ENCODE measurements around the gene ACSM3.
"Not testable (repeated sequence)": the region's sequence is repeated elsewhere in the genome, so short reads cannot be mapped to it uniquely, and the experiment has no call there.

The ACSM3 gene

GRCh38 chr16:20755799-20756198, 8.0 kb upstream of the ACSM3 start:
- H3K14ac ChIP-seq (ENCODE audit: low read length); H3K36me3 ChIP-seq (ENCODE audit: control insufficient read depth in 1 of 2, insufficient read depth in 2 of 2, low read length in 2 of 2); H3K18ac ChIP-seq (ENCODE audit: low read length); H2BK120ac ChIP-seq (ENCODE audit: insufficient read depth, low read length, poor library complexity); H2BK5ac ChIP-seq (ENCODE audit: low read depth, low read length, poor library complexity); H4K8ac ChIP-seq (ENCODE audit: low read depth, low read length); H2AK5ac ChIP-seq (ENCODE audit: low read length); H3K79me1 ChIP-seq (ENCODE audit: low read length); H3K9me3 ChIP-seq (ENCODE audit: insufficient read depth, low read depth, low read length); H3K4me1 ChIP-seq (ENCODE audit: control insufficient read depth in 1 of 2, insufficient read depth in 2 of 2, low read length in 2 of 2); H3K4me3 ChIP-seq (ENCODE audit: low read depth, low read length); H3K23ac ChIP-seq (ENCODE audit: low read length); H3K4me2 ChIP-seq (ENCODE audit: low read length); H3K79me2 ChIP-seq (ENCODE audit: control insufficient read depth, insufficient read depth, low read length, poor library complexity); H2AFZ ChIP-seq (ENCODE audit: insufficient read depth, low read length, poor library complexity); H4K91ac ChIP-seq (ENCODE audit: low read depth, low read length); DNase-seq; H2BK12ac ChIP-seq (ENCODE audit: low read length); H3K4ac ChIP-seq (ENCODE audit: low read depth, low read length); H3K27me3 ChIP-seq (ENCODE audit: insufficient read depth, low read length); H4K12ac ChIP-seq (ENCODE audit: low read depth, low read length); H3K27ac ChIP-seq (ENCODE audit: low read depth, low read length); H3K9ac ChIP-seq (ENCODE audit: low read length): not testable (repeated sequence)
- no CpG with 5 or more reads among the region's 5 CpGs for WGBS (ENCODE audit: extremely low coverage, insufficient coverage, insufficient read length)

- no peak overlapping the region for H3K4me3 ChIP-seq (ENCODE audit: low read depth, low read length)
- H2BK120ac ChIP-seq (ENCODE audit: insufficient read depth, low read length, poor library complexity) = no peak overlapping the region
- no peak overlapping the region for H4K91ac ChIP-seq (ENCODE audit: low read depth, low read length)
- no peak for DNase-seq
- H2BK12ac ChIP-seq (ENCODE audit: low read length) = no peak overlapping the region
- no peak overlapping the region for H3K4ac ChIP-seq (ENCODE audit: low read depth, low read length)
- H3K79me1 ChIP-seq (ENCODE audit: low read length) = no peaks in the 10 kb centered on the region
- H3K27ac ChIP-seq (ENCODE audit: low read depth, low read length) = no peak overlapping the region
- H2AK5ac ChIP-seq (ENCODE audit: low read length) = no peak overlapping the region
- H3K4me2 ChIP-seq (ENCODE audit: low read length) = no peak overlapping the region
- no peaks in the 10 kb centered on the region for H3K9me3 ChIP-seq (ENCODE audit: insufficient read depth, low read depth, low read length)
- H3K14ac ChIP-seq (ENCODE audit: low read length) = no peak overlapping the region
- WGBS (ENCODE audit: extremely low coverage, insufficient coverage, insufficient read length) = no CpG with 5 or more reads among the region's 2 CpGs
- H4K8ac ChIP-seq (ENCODE audit: low read depth, low read length) = no peak overlapping the region
- no peak overlapping the region for H4K12ac ChIP-seq (ENCODE audit: low read depth, low read length)
- H3K23ac ChIP-seq (ENCODE audit: low read length) = no peak overlapping the region
- H3K9ac ChIP-seq (ENCODE audit: low read length) = no peak overlapping the region
- no peak overlapping the region for H3K18ac ChIP-seq (ENCODE audit: low read length)
- no peaks in the 10 kb centered on the region for H3K79me2 ChIP-seq (ENCODE audit: control insufficient read depth, insufficient read depth, low read length, poor library complexity)
- H3K27me3 ChIP-seq (ENCODE audit: insufficient read depth, low read length) = no peaks in the 10 kb centered on the region
- H3K36me3 ChIP-seq (ENCODE audit: control insufficient read depth in 1 of 2, insufficient read depth in 2 of 2, low read length in 2 of 2) = no peaks in the 10 kb centered on the region
- H2BK5ac ChIP-seq (ENCODE audit: low read depth, low read length, poor library complexity) = no peak overlapping the region
- peaks cover 0 to 3% of the 10 kb centered on the region in 2 experiments for H3K4me1 ChIP-seq (ENCODE audit: control insufficient read depth in 1 of 2, insufficient read depth in 2 of 2, low read length in 2 of 2)
- no peak overlapping the region for H2AFZ ChIP-seq (ENCODE audit: insufficient read depth, low read length, poor library complexity)
Observed at GRCh38 chr16:20760346-20760745, 3.5 kb upstream of the ACSM3 start.

- H3K27me3 ChIP-seq (ENCODE audit: insufficient read depth, low read length) = no peaks in the 10 kb centered on the region
- DNase-seq = no peak
- no peaks in the 10 kb centered on the region for H3K36me3 ChIP-seq (ENCODE audit: control insufficient read depth in 1 of 2, insufficient read depth in 2 of 2, low read length in 2 of 2)
- H4K8ac ChIP-seq (ENCODE audit: low read depth, low read length) = no peak overlapping the region
- H3K4me2 ChIP-seq (ENCODE audit: low read length) = no peak overlapping the region
- H3K79me1 ChIP-seq (ENCODE audit: low read length) = no peaks in the 10 kb centered on the region
- H3K9me3 ChIP-seq (ENCODE audit: insufficient read depth, low read depth, low read length) = no peaks in the 10 kb centered on the region
- no peak overlapping the region for H2AFZ ChIP-seq (ENCODE audit: insufficient read depth, low read length, poor library complexity)
- no peak overlapping the region for H2BK120ac ChIP-seq (ENCODE audit: insufficient read depth, low read length, poor library complexity)
- H2BK5ac ChIP-seq (ENCODE audit: low read depth, low read length, poor library complexity) = no peak overlapping the region
- H3K4me1 ChIP-seq (ENCODE audit: control insufficient read depth in 1 of 2, insufficient read depth in 2 of 2, low read length in 2 of 2) = peaks cover 0 to 3% of the 10 kb centered on the region in 2 experiments
- H3K14ac ChIP-seq (ENCODE audit: low read length) = no peak overlapping the region
- H3K27ac ChIP-seq (ENCODE audit: low read depth, low read length) = no peak overlapping the region
- H3K79me2 ChIP-seq (ENCODE audit: control insufficient read depth, insufficient read depth, low read length, poor library complexity) = no peaks in the 10 kb centered on the region
- no peak overlapping the region for H3K4me3 ChIP-seq (ENCODE audit: low read depth, low read length)
- no peak overlapping the region for H3K23ac ChIP-seq (ENCODE audit: low read length)
- H2BK12ac ChIP-seq (ENCODE audit: low read length) = no peak overlapping the region
- H3K18ac ChIP-seq (ENCODE audit: low read length) = no peak overlapping the region
- no CpG with 5 or more reads among the region's 1 CpG for WGBS (ENCODE audit: extremely low coverage, insufficient coverage, insufficient read length)
- H3K9ac ChIP-seq (ENCODE audit: low read length) = no peak overlapping the region
- no peak overlapping the region for H4K12ac ChIP-seq (ENCODE audit: low read depth, low read length)
- H4K91ac ChIP-seq (ENCODE audit: low read depth, low read length) = no peak overlapping the region
- no peak overlapping the region for H2AK5ac ChIP-seq (ENCODE audit: low read length)
- H3K4ac ChIP-seq (ENCODE audit: low read depth, low read length) = no peak overlapping the region
Observed at GRCh38 chr16:20761175-20761574, 2.6 kb upstream of the ACSM3 start.

DNA sequence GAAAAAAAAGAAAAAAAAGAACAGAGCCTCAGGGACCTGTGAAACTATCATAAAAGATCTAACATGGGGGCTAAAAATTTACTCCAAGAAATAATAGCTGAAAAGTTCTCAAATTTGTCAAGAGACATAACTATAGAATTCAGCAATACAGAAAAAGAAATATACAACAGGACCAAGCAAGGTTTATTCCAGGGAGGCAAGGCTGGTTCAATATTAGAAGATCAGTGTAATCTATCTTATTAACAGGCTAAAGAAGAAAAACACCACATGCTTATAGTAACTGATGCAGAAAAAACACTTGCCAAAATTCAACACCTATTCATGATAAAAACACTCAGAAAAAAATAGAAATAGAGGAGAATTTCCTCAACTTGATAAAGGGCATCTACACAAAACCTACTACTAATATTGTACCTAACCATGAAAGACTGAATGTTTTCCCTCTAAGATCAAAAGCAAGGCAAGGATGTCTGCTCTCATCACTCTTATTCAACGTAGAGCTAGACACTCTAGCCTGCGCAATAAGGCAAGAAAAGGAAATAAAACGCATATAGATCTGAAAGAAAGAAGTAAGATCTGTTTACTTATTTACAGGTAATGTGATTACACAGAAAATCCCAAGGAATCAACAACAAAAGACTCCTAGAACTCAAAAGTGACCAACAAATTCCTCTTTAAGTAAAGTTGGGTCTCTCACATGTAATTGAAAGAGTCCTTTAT, 1.2 kb upstream of the ACSM3 start:
- H3K79me2 ChIP-seq (ENCODE audit: control insufficient read depth, insufficient read depth, low read length, poor library complexity) = no peaks in the 10 kb centered on the region
- no peaks in the 10 kb centered on the region for H3K79me1 ChIP-seq (ENCODE audit: low read length)
- no peak overlapping the region for H2BK5ac ChIP-seq (ENCODE audit: low read depth, low read length, poor library complexity)
- H2BK120ac ChIP-seq (ENCODE audit: insufficient read depth, low read length, poor library complexity) = no peak overlapping the region
- H3K27ac ChIP-seq (ENCODE audit: low read depth, low read length) = no peak overlapping the region
- no peak overlapping the region for H3K18ac ChIP-seq (ENCODE audit: low read length)
- H3K23ac ChIP-seq (ENCODE audit: low read length) = no peak overlapping the region
- H3K4ac ChIP-seq (ENCODE audit: low read depth, low read length) = no peak overlapping the region
- H2BK12ac ChIP-seq (ENCODE audit: low read length) = no peak overlapping the region
- H2AK5ac ChIP-seq (ENCODE audit: low read length) = no peak overlapping the region
- H3K36me3 ChIP-seq (ENCODE audit: control insufficient read depth in 1 of 2, insufficient read depth in 2 of 2, low read length in 2 of 2) = no peaks in the 10 kb centered on the region
- no peak overlapping the region for H3K4me2 ChIP-seq (ENCODE audit: low read length)
- DNase-seq = no peak
- H3K9me3 ChIP-seq (ENCODE audit: insufficient read depth, low read depth, low read length) = no peaks in the 10 kb centered on the region
- no CpG with 5 or more reads among the region's 3 CpGs for WGBS (ENCODE audit: extremely low coverage, insufficient coverage, insufficient read length)
- H3K27me3 ChIP-seq (ENCODE audit: insufficient read depth, low read length) = no peaks in the 10 kb centered on the region
- no peak overlapping the region for H3K9ac ChIP-seq (ENCODE audit: low read length)
- no peak overlapping the region for H4K8ac ChIP-seq (ENCODE audit: low read depth, low read length)
- no peak overlapping the region for H2AFZ ChIP-seq (ENCODE audit: insufficient read depth, low read length, poor library complexity)
- H3K14ac ChIP-seq (ENCODE audit: low read length) = no peak overlapping the region
- no peak overlapping the region for H4K91ac ChIP-seq (ENCODE audit: low read depth, low read length)
- peaks cover 0 to 3% of the 10 kb centered on the region in 2 experiments for H3K4me1 ChIP-seq (ENCODE audit: control insufficient read depth in 1 of 2, insufficient read depth in 2 of 2, low read length in 2 of 2)
- no peak overlapping the region for H3K4me3 ChIP-seq (ENCODE audit: low read depth, low read length)
- no peak overlapping the region for H4K12ac ChIP-seq (ENCODE audit: low read depth, low read length)
